Spleen (tissue), 11 donors: ENCODE results near the gene SRSF5. TPM values are rescaled to one million over a fixed set of nuclear protein-coding genes. Genes with fewer than 3 reads are reported as not detected.

ENCODE experiments used
- DNase-seq: peaks from one replicate; pipeline ENCODE4 v3.0.0-alpha.2; 2020
- H3K27ac ChIP-seq, 8 donors: fragments of 200-600 bp; sonication (generic) in 7 of 8; 1 replicate in 4 of 8; 2 replicates in 4 of 8; pipeline versions ENCODE4 v1.5.0 to v1.8.0; 2016 to 2021; ENCODE audit warnings: inconsistent platforms in 4 of 8, mild to moderate bottlenecking in 4 of 8, moderate library complexity in 1 of 8
- H3K27me3 ChIP-seq, 7 donors: fragments of 200-600 bp; sonication (generic) in 6 of 7; replicated peaks in 1 of 7; 1 replicate in 4 of 7; 2 replicates in 3 of 7; pipeline versions ENCODE4 v1.5.0 to v1.8.0; 2016 to 2021; ENCODE audit warnings: inconsistent platforms in 3 of 7, mild to moderate bottlenecking in 1 of 7
- H3K36me3 ChIP-seq, 6 donors: fragments of 200-600 bp; sonication (generic) in 5 of 6; 1 replicate in 4 of 6; 2 replicates in 2 of 6; pipeline versions ENCODE4 v1.5.0 to v1.8.0; 2016 to 2021; ENCODE audit warnings: inconsistent platforms in 2 of 6
- H3K4me1 ChIP-seq, 6 donors: fragments of 200-600 bp; sonication (generic) in 5 of 6; 1 replicate in 3 of 6; 2 replicates in 3 of 6; pipeline versions ENCODE4 v1.5.0 to v1.8.0; 2016 to 2021; ENCODE audit warnings: inconsistent platforms in 3 of 6
- H3K4me3 ChIP-seq, 8 donors: fragments of 200-600 bp; sonication (generic) in 7 of 8; 1 replicate in 4 of 8; 2 replicates in 4 of 8; pipeline versions ENCODE4 v1.5.0 to v1.8.0; 2016 to 2021; ENCODE audit warnings: inconsistent platforms in 4 of 8, mild to moderate bottlenecking in 4 of 8, moderate library complexity in 2 of 8
- H3K9me3 ChIP-seq, 8 donors: fragments of 200-600 bp; sonication (generic) in 7 of 8; 1 replicate in 4 of 8; 2 replicates in 4 of 8; pipeline versions ENCODE4 v1.5.0 to v1.8.0; 2016 to 2021; ENCODE audit warnings: inconsistent platforms in 4 of 8
- CTCF ChIP-seq, 11 experiments: fragments of 200-600 bp in 7 of 11; fragments of 450-650 bp in 4 of 11; sonication (generic) in 4 of 11; IDR thresholded peaks in 8 of 11; conservative IDR thresholded peaks in 3 of 11; 1 replicate in 7 of 11; 2 replicates in 4 of 11; pipeline versions ENCODE4 v1.4.0 to v1.8.0; 2016 to 2021; ENCODE audit warnings: antibody characterized with exemption in 11 of 11, inconsistent platforms in 4 of 11, mild to moderate bottlenecking in 1 of 11
- POLR2A ChIP-seq, 3 donors: fragments of 450-650 bp; IDR thresholded peaks; one replicate each; pipeline ENCODE4 v1.5.1; 2017; ENCODE audit warnings: antibody characterized with exemption in 3 of 3, mild to moderate bottlenecking in 1 of 3
- POLR2AphosphoS5 ChIP-seq, 3 donors: sonication (generic); formaldehyde crosslinking; IDR thresholded peaks; one replicate each; pipeline ENCODE4 v1.5.1; 2017; ENCODE audit warnings: antibody characterized with exemption in 3 of 3
- WGBS, 5 donors: extraction: QIAGEN DNeasy Blood & Tissue Kit in 3 of 5; methylation state at CpG; one replicate each; pipeline versions ENCODE4 v1.1.5 to v1.1.7; 2013 to 2018; 5-methylcytosine and 5-hydroxymethylcytosine counted together
- intact Hi-C: fragments of 100-400 bp; cut with DNase I; formaldehyde crosslinking; loops from one replicate; pipeline ENCODE4 v1.15.0; 2023; ENCODE audit warnings: low total_unique reads
- polyA plus RNA-seq, 3 donors: library from polyadenylated mRNA; stranded (reverse); fragments of 200-250 nt; gene quantifications; one replicate each; pipeline ENCODE4 v1.2.1, GENCODE V29; 2013
- total RNA-seq, 7 donors: library from RNA; depleted of rRNA in 3 of 7; stranded (reverse); fragments of >200 nt in 3 of 7; fragmentation: NEBNext Ultra II Directional in 4 of 7; extraction: Animal tissue kit (Norgen Biotek cat#: 25700) in 4 of 7; gene quantifications; one replicate each; pipeline versions ENCODE4 v1.1.0 to v1.2.1, GENCODE V29; 2016 to 2021
- donor health status: healthy with polysubstance abuse.
- donor health status: DM: no; HTN: no; CAD: no; lungs with moderate emphysema.
- donor health status: DM: no; HTN: no; CAD: no.
- donor health status: Bipolar disorder and iron deficiency.
- donor health status: healthy.
- donor health status: DM: no; HTN: no; CAD: no.
- donor health status: DM: yes; HTN: yes; CAD: no.

SRSF5 gene
- total and polyA plus RNA-seq, 10 donors = 366 to 612 (median 483) TPM

DNA sequence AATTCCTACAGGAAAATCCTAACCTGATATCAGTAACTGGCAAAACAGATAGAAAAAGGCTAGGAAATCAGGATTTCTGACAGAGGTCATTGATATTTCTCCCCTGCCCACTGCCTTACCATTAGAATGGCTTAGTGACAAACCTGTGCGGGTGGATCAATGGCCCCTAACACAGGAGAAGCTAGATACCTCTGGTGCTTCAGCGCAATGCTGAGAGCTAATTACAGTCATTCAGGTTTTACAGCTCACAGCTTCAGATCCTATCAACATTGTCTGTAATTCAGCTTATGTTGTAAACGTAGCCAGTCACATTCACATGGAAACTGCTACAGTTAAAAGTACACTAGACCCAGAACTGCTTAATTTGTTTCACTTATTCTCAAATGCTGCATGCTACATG lies 47.5 kb downstream of the SRSF5 start:
- Histone ChIP-seq H3K36me3 (no peaks in the 10 kb centered on the region), H3K27me3 (peaks cover 0 to 24% (median 0%) of the 10 kb centered on the region in 7 donors), H3K27ac (no peak overlapping the region), H3K4me3 (no peak overlapping the region), H3K9me3 (no peaks in the 10 kb centered on the region), H3K4me1 (peaks cover 7 to 11% (median 10%) of the 10 kb centered on the region in 6 donors)
- WGBS, 5 donors = 74 to 85% (median 76%) methylated on average over 3 of the region's 3 CpGs
- intact Hi-C loops = no loop called here
- TF ChIP-seq CTCF (IDR thresholded peaks at IDR 0.05 in 8 of 11, conservative IDR thresholded peaks at IDR 0.05 in 3 of 11) (no peak), POLR2A (IDR thresholded peaks at IDR 0.05) (no peak), POLR2AphosphoS5 (IDR thresholded peaks at IDR 0.05) (no peak)
- DNase-seq = no peak

DNA sequence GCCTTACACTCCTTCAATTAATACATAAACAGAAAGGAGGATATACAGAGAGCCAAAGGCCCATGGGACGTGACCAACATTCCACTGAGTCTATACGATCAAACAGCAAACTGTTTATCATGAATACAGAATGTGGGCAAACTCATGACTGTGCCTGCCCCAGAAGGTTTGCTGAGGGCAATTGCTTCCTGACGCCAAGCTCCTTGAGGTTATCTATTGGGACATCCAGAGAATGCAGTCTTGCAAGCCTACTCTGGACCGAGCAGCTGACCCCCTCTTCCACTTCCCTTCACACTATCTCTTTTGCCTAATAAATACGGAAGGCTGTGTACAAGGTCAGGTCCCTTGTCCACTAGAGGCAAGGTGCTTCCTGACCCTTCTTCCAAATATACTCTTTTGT lies 48.6 kb downstream of the SRSF5 start:
- Histone ChIP-seq H3K9me3 (no peaks in the 10 kb centered on the region), H3K27me3 (peaks cover 0 to 24% (median 0%) of the 10 kb centered on the region in 7 donors), H3K27ac (no peak overlapping the region), H3K4me3 (no peak overlapping the region), H3K4me1 (peaks cover 7 to 16% (median 12%) of the 10 kb centered on the region in 6 donors), H3K36me3 (no peaks in the 10 kb centered on the region)
- intact Hi-C loops = no loop called here
- no peak for TF ChIP-seq POLR2AphosphoS5 (IDR thresholded peaks at IDR 0.05)
- no peak for TF ChIP-seq POLR2A (IDR thresholded peaks at IDR 0.05)
- no peak for TF ChIP-seq CTCF (IDR thresholded peaks at IDR 0.05 in 8 of 11, conservative IDR thresholded peaks at IDR 0.05 in 3 of 11)
- WGBS, 5 donors = 50 to 74% (median 58%) methylated on average over 5 of the region's 5 CpGs
- DNase-seq = no peak

GRCh38 chr14:69816216-69816615 lies 49.3 kb downstream of the SRSF5 start:
- no peak for DNase-seq
- H3K4me1 ChIP-seq = peaks cover 7 to 16% (median 12%) of the 10 kb centered on the region in 6 donors
- WGBS, 5 donors = 82 to 94% (median 88%) methylated on average over 5 of the region's 5 CpGs
- H3K27ac ChIP-seq = no peak overlapping the region
- H3K4me3 ChIP-seq = no peak overlapping the region
- TF ChIP-seq CTCF (IDR thresholded peaks at IDR 0.05 in 8 of 11, conservative IDR thresholded peaks at IDR 0.05 in 3 of 11) (no peak), POLR2A (IDR thresholded peaks at IDR 0.05) (no peak), POLR2AphosphoS5 (IDR thresholded peaks at IDR 0.05) (no peak)
- H3K27me3 ChIP-seq = peaks cover 0 to 24% (median 0%) of the 10 kb centered on the region in 7 donors
- H3K9me3 ChIP-seq = no peaks in the 10 kb centered on the region
- no peaks in the 10 kb centered on the region for H3K36me3 ChIP-seq
- intact Hi-C loops = no loop called here

DNA sequence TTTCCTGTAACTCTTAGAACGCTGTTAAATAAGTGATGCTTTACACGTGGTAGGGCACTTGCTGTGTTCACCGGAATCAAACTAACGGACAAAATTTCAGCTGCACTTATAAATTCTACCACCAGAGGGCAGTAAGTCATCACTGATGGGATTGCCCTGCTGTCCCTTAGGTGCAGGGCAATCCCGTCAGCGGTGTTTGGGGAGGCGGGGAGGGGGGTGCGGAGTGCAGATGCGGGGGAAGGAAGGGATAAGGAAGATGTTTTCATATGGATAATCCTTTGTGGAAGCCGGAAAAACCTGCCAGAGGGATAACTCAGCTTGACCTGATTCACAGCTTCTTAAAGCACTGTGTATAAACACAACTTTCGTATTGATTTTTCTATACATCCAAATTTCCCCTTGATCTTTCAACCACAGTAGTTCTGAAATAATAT lies 51.8 kb downstream of the SRSF5 start:
- WGBS, 5 donors = 7 to 10% (median 8%) methylated on average over 11 of the region's 11 CpGs
- no peaks in the 10 kb centered on the region for H3K9me3 ChIP-seq
- no peak for TF ChIP-seq POLR2AphosphoS5 (IDR thresholded peaks at IDR 0.05)
- TF ChIP-seq CTCF (IDR thresholded peaks at IDR 0.05 in 8 of 11, conservative IDR thresholded peaks at IDR 0.05 in 3 of 11) = peak; percentile 54 to 88 (median 79)
- no peak overlapping the region for H3K27ac ChIP-seq
- no peak for DNase-seq
- peaks cover 7 to 16% (median 12%) of the 10 kb centered on the region in 6 donors for H3K4me1 ChIP-seq
- H3K36me3 ChIP-seq = no peaks in the 10 kb centered on the region
- peaks cover 0 to 22% (median 0%) of the 10 kb centered on the region in 7 donors for H3K27me3 ChIP-seq
- no peak overlapping the region for H3K4me3 ChIP-seq
- intact Hi-C loops = loop anchor here (2.0 kb wide), 1 partner anchor 208 kb away; no protein-coding TSS in a partner anchor
